Upper lobe of left lung (tissue), 4 donors: Measurements from ENCODE around the gene ZER1.

Experiments
- CTCF ChIP-seq, 6 experiments: fragments of 450-650 bp in 4 of 6; fragments of 200-600 bp in 2 of 6; sonication (generic) in 2 of 6; IDR thresholded peaks; one replicate each; pipeline ENCODE4 v1.5.1; 2016 to 2019; ENCODE audit warnings: antibody characterized with exemption in 6 of 6
- POLR2A ChIP-seq, 4 donors: fragments of 450-650 bp; IDR thresholded peaks; one replicate each; pipeline ENCODE4 v1.5.1; 2016 to 2017; ENCODE audit warnings: antibody characterized with exemption in 4 of 4, mild to moderate bottlenecking in 2 of 4
- POLR2AphosphoS5 ChIP-seq, 2 donors: sonication (generic); formaldehyde crosslinking; IDR thresholded peaks; one replicate each; pipeline ENCODE4 v1.5.1; 2017; ENCODE audit warnings: antibody characterized with exemption in 2 of 2

- TF ChIP-seq CTCF (IDR thresholded peaks at IDR 0.05) (no peak), POLR2AphosphoS5 (IDR thresholded peaks at IDR 0.05) (no peak), POLR2A (IDR thresholded peaks at IDR 0.05) (no peak)
These were observed 18.8 kb upstream of the ZER1 start for GRCh38 chr9:128790536-128790935.
